Dermis blood vessel endothelial cell (primary cell): ENCODE data around the gene HSCB. TPM values are rescaled to one million over a fixed set of nuclear protein-coding genes. Genes with fewer than 3 reads are reported as not detected.
"Not testable (repeated sequence)": the region's sequence is repeated elsewhere in the genome, so short reads cannot be mapped to it uniquely, and the experiment has no call there.

Experiments
- DNase-seq: peaks from one replicate; pipeline ENCODE4 v3.0.0; 2010
- total RNA-seq: library from RNA; depleted of rRNA; stranded (reverse); fragments of >200 nt; gene quantifications from 2 replicates; pipeline ENCODE4 v1.2.3, GENCODE V29; 2014

Gene HSCB
- total RNA-seq, 1 donor from 2014 or later: 19.9 TPM

GRCh38 chr22:28741200-28741784 lies 547 bp upstream of the HSCB start:
- no peak for DNase-seq

- no peak for DNase-seq
Measured at GRCh38 chr22:28742562-28742962, 723 bp downstream of the HSCB start.

- no peak for DNase-seq
Measured at GRCh38 chr22:28743852-28744251, 2.0 kb downstream of the HSCB start.

GRCh38 chr22:28750471-28750881 lies 8.6 kb downstream of the HSCB start:
- peak; percentile 93 for DNase-seq

GRCh38 chr22:28754512-28754911 lies 12.7 kb downstream of the HSCB start:
- not testable (repeated sequence) for DNase-seq

GRCh38 chr22:28759861-28760560 lies 18.2 kb downstream of the HSCB start:
- no peak for DNase-seq

GRCh38 chr22:28761449-28761755 lies 19.6 kb downstream of the HSCB start:
- no peak for DNase-seq

- not testable (repeated sequence) for DNase-seq
Measured at GRCh38 chr22:28762000-28762399, 20.2 kb downstream of the HSCB start.

- no peak for DNase-seq
Measured at GRCh38 chr22:28766628-28767027, 24.8 kb downstream of the HSCB start.

GRCh38 chr22:28768701-28769393 lies 27.0 kb downstream of the HSCB start:
- no peak for DNase-seq

- no peak for DNase-seq
Measured at GRCh38 chr22:28769394-28770085, 27.7 kb downstream of the HSCB start.

- no peak for DNase-seq
Measured at GRCh38 chr22:28771195-28771791, 29.5 kb downstream of the HSCB start.

GRCh38 chr22:28772633-28773460 lies 31.0 kb downstream of the HSCB start, which contains the start of gene CCDC117:
TSS of gene CCDC117 (plus strand) at chr22:28772695. CDS start at chr22:28772850, 155 bp downstream.
- DNase-seq: peak; percentile 98

GRCh38 chr22:28773461-28773867 lies 31.6 kb downstream of the HSCB start:
- no peak for DNase-seq

- no peak for DNase-seq
Measured at GRCh38 chr22:28774378-28774777, 32.5 kb downstream of the HSCB start.

GRCh38 chr22:28779833-28780232 lies 38.0 kb downstream of the HSCB start:
- no peak for DNase-seq

- no peak for DNase-seq
Measured at GRCh38 chr22:28780296-28780695, 38.5 kb downstream of the HSCB start.

GRCh38 chr22:28783786-28784671 lies 42.2 kb downstream of the HSCB start:
- no peak for DNase-seq

GRCh38 chr22:28788601-28789000 lies 46.8 kb downstream of the HSCB start:
- no peak for DNase-seq

- no peak for DNase-seq
Measured at GRCh38 chr22:28791124-28791523, 49.3 kb downstream of the HSCB start.
